ENCODE results near the gene RAP2A. TPM values are rescaled to one million over a fixed set of nuclear protein-coding genes. Genes with fewer than 3 reads are reported as not detected.

RAP2A gene
- total RNA-seq, 2 donors from 2014 or later, result 31.0 to 39.4 TPM

DNA sequence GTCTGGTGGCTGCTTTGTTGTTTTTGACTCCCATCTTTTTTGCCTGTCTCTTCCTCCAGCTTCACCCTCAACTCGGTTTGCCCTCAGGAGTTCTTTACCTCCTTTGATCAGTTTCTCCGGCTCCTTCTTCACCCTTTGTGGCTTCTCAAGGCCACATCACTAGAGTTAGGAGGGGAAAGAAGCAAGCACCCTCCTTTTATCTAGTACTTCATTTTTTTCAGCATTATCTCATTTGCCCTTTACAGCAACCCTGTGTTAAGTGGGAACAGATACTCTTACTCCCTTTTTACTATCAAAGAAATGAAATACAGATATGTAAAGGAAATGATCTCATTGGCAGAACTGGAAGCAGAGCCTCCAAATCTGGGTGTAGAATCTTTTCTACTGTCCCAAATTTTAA lies 26.9 kb downstream of the RAP2A start:
- Histone ChIP-seq H3K9me3 (no peaks in the 10 kb centered on the region), H3K4me1 (ENCODE audit: control insufficient read depth in 1 of 2, low read depth in 2 of 2) (peaks cover 6 to 17% of the 10 kb centered on the region in 2 donors), H3K27ac (no peak overlapping the region), H3K4me3 (no peak overlapping the region), H3K36me3 (no peaks in the 10 kb centered on the region), H3K27me3 (replicated peaks; ENCODE audit: insufficient read depth) (no peaks in the 10 kb centered on the region)
- ATAC-seq (ENCODE audit: insufficient number of reproducible peaks, low FRiP score, low read depth), result no peak
- TF ChIP-seq, protein P1, sequence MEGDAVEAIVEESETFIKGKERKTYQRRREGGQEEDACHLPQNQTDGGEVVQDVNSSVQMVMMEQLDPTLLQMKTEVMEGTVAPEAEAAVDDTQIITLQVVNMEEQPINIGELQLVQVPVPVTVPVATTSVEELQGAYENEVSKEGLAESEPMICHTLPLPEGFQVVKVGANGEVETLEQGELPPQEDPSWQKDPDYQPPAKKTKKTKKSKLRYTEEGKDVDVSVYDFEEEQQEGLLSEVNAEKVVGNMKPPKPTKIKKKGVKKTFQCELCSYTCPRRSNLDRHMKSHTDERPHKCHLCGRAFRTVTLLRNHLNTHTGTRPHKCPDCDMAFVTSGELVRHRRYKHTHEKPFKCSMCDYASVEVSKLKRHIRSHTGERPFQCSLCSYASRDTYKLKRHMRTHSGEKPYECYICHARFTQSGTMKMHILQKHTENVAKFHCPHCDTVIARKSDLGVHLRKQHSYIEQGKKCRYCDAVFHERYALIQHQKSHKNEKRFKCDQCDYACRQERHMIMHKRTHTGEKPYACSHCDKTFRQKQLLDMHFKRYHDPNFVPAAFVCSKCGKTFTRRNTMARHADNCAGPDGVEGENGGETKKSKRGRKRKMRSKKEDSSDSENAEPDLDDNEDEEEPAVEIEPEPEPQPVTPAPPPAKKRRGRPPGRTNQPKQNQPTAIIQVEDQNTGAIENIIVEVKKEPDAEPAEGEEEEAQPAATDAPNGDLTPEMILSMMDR (IDR thresholded peaks at IDR 0.05), result no peak
- no peak for DNase-seq (ENCODE audit: low spot score)

GRCh38 chr13:97464561-97464960 lies 30.6 kb downstream of the RAP2A start:
- Histone ChIP-seq H3K4me1 (ENCODE audit: control insufficient read depth in 1 of 2, low read depth in 2 of 2) (peaks cover 6 to 13% of the 10 kb centered on the region in 2 donors), H3K4me3 (no peak overlapping the region), H3K27ac (no peak overlapping the region), H3K27me3 (replicated peaks; ENCODE audit: insufficient read depth) (no peaks in the 10 kb centered on the region), H3K9me3 (no peaks in the 10 kb centered on the region), H3K36me3 (no peaks in the 10 kb centered on the region)
- TF ChIP-seq, protein P1 (IDR thresholded peaks at IDR 0.05), result no peak
- DNase-seq (ENCODE audit: low spot score) (no peak), ATAC-seq (ENCODE audit: insufficient number of reproducible peaks, low FRiP score, low read depth) (no peak)

DNA sequence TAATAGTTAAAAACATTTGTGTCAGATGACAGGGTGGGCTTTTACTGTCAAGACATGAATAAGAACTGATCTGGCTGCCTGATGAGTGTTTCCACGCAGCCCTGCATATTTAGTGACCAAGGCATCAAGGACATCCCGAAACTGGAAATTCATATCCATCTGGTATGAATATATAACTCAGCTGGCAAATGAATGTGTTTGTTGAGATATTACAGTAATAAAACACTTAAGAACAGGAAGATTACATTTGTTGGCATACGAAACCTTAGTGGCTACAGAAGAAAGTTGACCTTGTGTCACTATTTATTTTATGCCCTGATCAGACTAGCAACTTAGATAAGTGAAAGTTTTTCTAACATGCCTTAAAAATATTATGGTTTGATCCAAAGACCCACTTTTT lies 32.8 kb downstream of the RAP2A start:
- ATAC-seq (ENCODE audit: insufficient number of reproducible peaks, low FRiP score, low read depth) (no peak), DNase-seq (ENCODE audit: low spot score) (no peak)
- no peaks in the 10 kb centered on the region for H3K9me3 ChIP-seq
- H3K36me3 ChIP-seq, result no peaks in the 10 kb centered on the region
- TF ChIP-seq, protein P1 (IDR thresholded peaks at IDR 0.05), result no peak
- no peaks in the 10 kb centered on the region for H3K4me1 ChIP-seq (ENCODE audit: control insufficient read depth in 1 of 2, low read depth in 2 of 2)
- H3K4me3 ChIP-seq, result no peak overlapping the region
- no peaks in the 10 kb centered on the region for H3K27me3 ChIP-seq (replicated peaks; ENCODE audit: insufficient read depth)
- no peak overlapping the region for H3K27ac ChIP-seq

DNA sequence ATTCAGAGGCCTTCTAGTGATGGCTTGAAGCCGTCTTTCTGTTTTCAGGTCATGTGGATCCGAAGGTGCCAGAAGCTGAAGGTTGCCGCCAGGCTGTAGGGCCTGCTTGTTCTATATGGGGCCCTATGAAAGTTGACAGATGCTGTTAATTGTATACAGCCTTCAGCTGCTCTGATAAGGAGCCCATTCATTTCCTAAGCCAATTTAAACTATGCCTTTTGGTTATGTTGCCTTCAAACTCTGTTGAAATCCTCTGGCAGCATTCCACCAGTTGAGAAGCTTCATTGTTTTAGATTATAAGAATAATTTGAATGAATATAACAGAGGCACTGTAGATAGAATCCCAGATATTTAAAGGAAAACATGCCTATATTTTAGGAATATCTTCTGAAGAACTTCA lies 34.4 kb downstream of the RAP2A start:
- no peak overlapping the region for H3K4me3 ChIP-seq
- no peaks in the 10 kb centered on the region for H3K4me1 ChIP-seq (ENCODE audit: control insufficient read depth in 1 of 2, low read depth in 2 of 2)
- DNase-seq (ENCODE audit: low spot score) (no peak), ATAC-seq (ENCODE audit: insufficient number of reproducible peaks, low FRiP score, low read depth) (no peak)
- no peaks in the 10 kb centered on the region for H3K27me3 ChIP-seq (replicated peaks; ENCODE audit: insufficient read depth)
- H3K9me3 ChIP-seq, result no peaks in the 10 kb centered on the region
- H3K36me3 ChIP-seq, result no peaks in the 10 kb centered on the region
- H3K27ac ChIP-seq, result no peak overlapping the region
- TF ChIP-seq, protein P1 (IDR thresholded peaks at IDR 0.05), result no peak

DNA sequence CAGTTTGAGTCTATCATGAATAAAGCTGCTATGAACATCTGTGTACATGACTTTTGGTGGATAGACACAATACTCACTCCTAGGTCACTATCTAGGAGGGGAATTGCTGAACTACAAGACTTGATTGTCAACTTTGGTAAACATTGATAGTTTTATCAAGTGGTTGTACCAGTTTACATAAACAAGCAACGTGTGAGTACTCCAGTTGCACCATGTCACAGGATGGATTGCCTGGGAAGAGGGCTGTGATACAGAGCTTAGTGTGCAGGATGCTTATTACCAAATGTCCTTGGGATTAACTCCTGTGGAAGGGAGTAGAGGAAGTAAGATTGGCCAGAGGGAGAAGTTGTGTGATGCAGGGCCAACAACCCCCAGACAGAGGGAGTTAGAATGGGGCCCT lies 37.7 kb downstream of the RAP2A start:
- H3K4me1 ChIP-seq (ENCODE audit: control insufficient read depth in 1 of 2, low read depth in 2 of 2), result no peaks in the 10 kb centered on the region
- no peaks in the 10 kb centered on the region for H3K36me3 ChIP-seq
- TF ChIP-seq, protein P1 (IDR thresholded peaks at IDR 0.05), result no peak
- ATAC-seq (ENCODE audit: insufficient number of reproducible peaks, low FRiP score, low read depth) (no peak), DNase-seq (ENCODE audit: low spot score) (no peak)
- H3K27me3 ChIP-seq (replicated peaks; ENCODE audit: insufficient read depth), result no peaks in the 10 kb centered on the region
- H3K27ac ChIP-seq, result no peak overlapping the region
- no peak overlapping the region for H3K4me3 ChIP-seq
- no peaks in the 10 kb centered on the region for H3K9me3 ChIP-seq

Measured in thoracic aorta (tissue), 2 donors.